AG09319 (cell line): ENCODE measurements around the gene CDK5RAP2.

Source experiments
- DNase-seq: peaks from one replicate; pipeline ENCODE4 v3.0.0-alpha.2; 2010; ENCODE audit warnings: low read depth; ENCODE audit errors: extremely low read depth
- CTCF ChIP-seq: IDR thresholded peaks from 2 replicates; pipeline ENCODE4 v1.5.1; 2011; ENCODE audit warnings: low read depth, mild to moderate bottlenecking, inconsistent platforms, low read length, moderate library complexity

The CDK5RAP2 gene

GRCh38 chr9:120456218-120456617, 123.7 kb downstream of the CDK5RAP2 start:
- no peak for TF ChIP-seq CTCF
- DNase-seq = no peak

- DNase-seq = no peak
- no peak for TF ChIP-seq CTCF
These were observed 125.5 kb downstream of the CDK5RAP2 start for GRCh38 chr9:120454467-120454866.

- DNase-seq = no peak
- no peak for TF ChIP-seq CTCF
These were observed 126.2 kb downstream of the CDK5RAP2 start for GRCh38 chr9:120453792-120454191.

GRCh38 chr9:120452631-120453030, 127.3 kb downstream of the CDK5RAP2 start:
- TF ChIP-seq CTCF = no peak

GRCh38 chr9:120450916-120451315, 129.1 kb downstream of the CDK5RAP2 start:
- no peak for DNase-seq
- no peak for TF ChIP-seq CTCF

More at GRCh38 chr9:120452631-120453030, 127.3 kb downstream of the CDK5RAP2 start:
- DNase-seq = no peak

GRCh38 chr9:120449566-120449965, 130.4 kb downstream of the CDK5RAP2 start:
- no peak for TF ChIP-seq CTCF
- DNase-seq = no peak

GRCh38 chr9:120447959-120448500, 131.9 kb downstream of the CDK5RAP2 start:
- DNase-seq = no peak
- no peak for TF ChIP-seq CTCF
